ENCODE measurements around the gene SPECC1L.

Gene SPECC1L

DNA sequence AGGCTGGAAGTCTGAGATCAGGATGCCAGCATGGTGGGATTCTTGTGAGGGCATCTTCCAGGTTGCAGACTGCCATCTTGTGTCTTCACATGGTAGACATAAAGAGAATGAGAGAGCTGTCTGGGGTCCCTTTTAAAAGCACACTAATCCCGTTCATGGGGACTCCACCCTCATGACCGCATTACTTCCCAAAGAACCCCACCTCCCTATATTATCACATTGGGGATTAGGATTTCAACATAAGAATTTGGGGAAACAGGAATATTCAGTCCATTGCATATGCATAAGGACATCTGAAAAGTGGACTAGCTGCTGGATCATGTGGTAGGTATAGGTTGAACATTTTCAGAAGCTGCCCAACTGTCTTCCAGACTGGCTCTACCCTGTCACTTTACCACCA, 123.6 kb downstream of the SPECC1L start:
- Histone ChIP-seq H3K4me2 (no peak overlapping the region), H2AFZ (ENCODE audit: low read depth) (no peak overlapping the region), H3K27ac (no peak overlapping the region), H3K79me2 (ENCODE audit: insufficient read depth, low read depth) (no peaks in the 10 kb centered on the region), H3K27me3 (ENCODE audit: insufficient read depth, low read depth) (no peaks in the 10 kb centered on the region), H3K36me3 (ENCODE audit: insufficient read depth) (no peaks in the 10 kb centered on the region), H3K4me3 (IDR thresholded peaks at IDR 0.05; ENCODE audit: insufficient read depth, low read depth, low read length) (no peak overlapping the region), H3K4me1 (ENCODE audit: low read depth, poor library complexity, severe bottlenecking) (peaks cover 26% of the 10 kb centered on the region), H4K20me1 (ENCODE audit: insufficient read depth) (no peaks in the 10 kb centered on the region), H3K9ac (no peak overlapping the region)
- TF ChIP-seq, protein P1, sequence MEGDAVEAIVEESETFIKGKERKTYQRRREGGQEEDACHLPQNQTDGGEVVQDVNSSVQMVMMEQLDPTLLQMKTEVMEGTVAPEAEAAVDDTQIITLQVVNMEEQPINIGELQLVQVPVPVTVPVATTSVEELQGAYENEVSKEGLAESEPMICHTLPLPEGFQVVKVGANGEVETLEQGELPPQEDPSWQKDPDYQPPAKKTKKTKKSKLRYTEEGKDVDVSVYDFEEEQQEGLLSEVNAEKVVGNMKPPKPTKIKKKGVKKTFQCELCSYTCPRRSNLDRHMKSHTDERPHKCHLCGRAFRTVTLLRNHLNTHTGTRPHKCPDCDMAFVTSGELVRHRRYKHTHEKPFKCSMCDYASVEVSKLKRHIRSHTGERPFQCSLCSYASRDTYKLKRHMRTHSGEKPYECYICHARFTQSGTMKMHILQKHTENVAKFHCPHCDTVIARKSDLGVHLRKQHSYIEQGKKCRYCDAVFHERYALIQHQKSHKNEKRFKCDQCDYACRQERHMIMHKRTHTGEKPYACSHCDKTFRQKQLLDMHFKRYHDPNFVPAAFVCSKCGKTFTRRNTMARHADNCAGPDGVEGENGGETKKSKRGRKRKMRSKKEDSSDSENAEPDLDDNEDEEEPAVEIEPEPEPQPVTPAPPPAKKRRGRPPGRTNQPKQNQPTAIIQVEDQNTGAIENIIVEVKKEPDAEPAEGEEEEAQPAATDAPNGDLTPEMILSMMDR (conservative IDR thresholded peaks at IDR 0.05; ENCODE audit: low read depth, low read length), result no peak

DNA sequence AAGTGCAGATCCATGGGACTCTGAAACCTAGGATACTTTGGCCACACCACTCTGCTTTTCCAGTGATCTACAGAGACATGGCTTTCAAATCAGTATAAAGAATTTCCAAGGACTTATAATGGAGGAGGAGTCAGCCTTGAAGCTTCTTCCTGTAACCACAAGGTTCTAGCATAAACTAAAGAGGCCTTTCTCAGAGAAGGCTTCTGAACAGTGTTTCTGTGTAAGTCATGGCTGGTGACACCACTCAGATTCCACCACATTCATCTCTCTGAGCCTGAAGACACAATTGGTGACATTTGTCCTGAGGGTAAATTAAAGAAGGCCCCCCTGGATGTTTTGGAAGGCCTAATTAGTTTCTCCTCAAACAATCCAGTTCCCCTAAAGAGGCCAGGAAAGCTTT, 127.8 kb downstream of the SPECC1L start:
- H3K36me3 ChIP-seq (ENCODE audit: insufficient read depth), result peaks cover 5% of the 10 kb centered on the region; the same call in 1 of the 2 replicates
- no peaks in the 10 kb centered on the region for H3K27me3 ChIP-seq (ENCODE audit: insufficient read depth, low read depth)
- TF ChIP-seq, protein P1 (conservative IDR thresholded peaks at IDR 0.05; ENCODE audit: low read depth, low read length), result no peak
- no peaks in the 10 kb centered on the region for H4K20me1 ChIP-seq (ENCODE audit: insufficient read depth)
- no peak overlapping the region for H3K9ac ChIP-seq
- no peaks in the 10 kb centered on the region for H3K79me2 ChIP-seq (ENCODE audit: insufficient read depth, low read depth)
- H3K4me3 ChIP-seq (IDR thresholded peaks at IDR 0.05; ENCODE audit: insufficient read depth, low read depth, low read length), result no peak overlapping the region
- no peak overlapping the region for H3K4me2 ChIP-seq
- no peak overlapping the region for H3K27ac ChIP-seq
- H3K4me1 ChIP-seq (ENCODE audit: low read depth, poor library complexity, severe bottlenecking), result peaks cover 24% of the 10 kb centered on the region
- H2AFZ ChIP-seq (ENCODE audit: low read depth), result no peak overlapping the region

DNA sequence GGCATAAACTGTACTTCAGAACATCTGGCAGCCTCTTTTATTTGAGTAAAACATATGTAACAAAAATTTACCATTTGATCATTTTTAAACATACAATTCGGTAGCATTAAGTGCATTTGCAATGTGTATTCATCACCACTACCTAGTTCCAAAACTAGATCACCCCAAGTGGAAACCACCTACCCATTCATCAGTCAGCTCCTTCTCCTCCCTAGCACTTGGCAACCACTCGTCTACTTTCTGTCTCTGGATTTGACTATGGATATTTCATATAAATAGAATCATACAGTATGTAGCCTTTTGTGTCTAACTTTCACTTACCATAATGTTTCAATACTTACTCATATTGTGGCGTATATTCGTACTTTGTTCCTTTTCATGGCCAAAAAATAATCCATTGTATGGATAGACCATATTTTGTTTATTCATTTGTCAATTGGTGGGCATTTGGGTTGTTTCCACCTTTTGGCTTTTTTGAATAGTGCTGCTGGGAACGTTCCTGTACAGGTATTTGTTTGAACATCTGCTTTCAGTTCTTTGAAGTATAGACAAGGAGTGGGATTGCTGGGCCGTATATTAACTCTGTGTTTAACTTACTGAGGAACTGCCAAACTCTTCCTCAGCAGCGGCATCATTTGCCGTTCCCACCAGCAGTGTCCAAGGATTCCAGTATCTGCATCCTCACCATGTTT, 129.5 kb downstream of the SPECC1L start:
- no peak overlapping the region for H3K9ac ChIP-seq
- TF ChIP-seq, protein P1 (conservative IDR thresholded peaks at IDR 0.05; ENCODE audit: low read depth, low read length), result no peak
- peaks cover 5% of the 10 kb centered on the region; the same call in 1 of the 2 replicates for H3K36me3 ChIP-seq (ENCODE audit: insufficient read depth)
- H3K27ac ChIP-seq, result no peak overlapping the region
- H3K79me2 ChIP-seq (ENCODE audit: insufficient read depth, low read depth), result no peaks in the 10 kb centered on the region
- H2AFZ ChIP-seq (ENCODE audit: low read depth), result no peak overlapping the region
- H3K27me3 ChIP-seq (ENCODE audit: insufficient read depth, low read depth), result no peaks in the 10 kb centered on the region
- no peak overlapping the region for H3K4me3 ChIP-seq (IDR thresholded peaks at IDR 0.05; ENCODE audit: insufficient read depth, low read depth, low read length)
- no peak overlapping the region for H3K4me2 ChIP-seq
- H3K4me1 ChIP-seq (ENCODE audit: low read depth, poor library complexity, severe bottlenecking), result peaks cover 10% of the 10 kb centered on the region
- no peaks in the 10 kb centered on the region for H4K20me1 ChIP-seq (ENCODE audit: insufficient read depth)

DNA sequence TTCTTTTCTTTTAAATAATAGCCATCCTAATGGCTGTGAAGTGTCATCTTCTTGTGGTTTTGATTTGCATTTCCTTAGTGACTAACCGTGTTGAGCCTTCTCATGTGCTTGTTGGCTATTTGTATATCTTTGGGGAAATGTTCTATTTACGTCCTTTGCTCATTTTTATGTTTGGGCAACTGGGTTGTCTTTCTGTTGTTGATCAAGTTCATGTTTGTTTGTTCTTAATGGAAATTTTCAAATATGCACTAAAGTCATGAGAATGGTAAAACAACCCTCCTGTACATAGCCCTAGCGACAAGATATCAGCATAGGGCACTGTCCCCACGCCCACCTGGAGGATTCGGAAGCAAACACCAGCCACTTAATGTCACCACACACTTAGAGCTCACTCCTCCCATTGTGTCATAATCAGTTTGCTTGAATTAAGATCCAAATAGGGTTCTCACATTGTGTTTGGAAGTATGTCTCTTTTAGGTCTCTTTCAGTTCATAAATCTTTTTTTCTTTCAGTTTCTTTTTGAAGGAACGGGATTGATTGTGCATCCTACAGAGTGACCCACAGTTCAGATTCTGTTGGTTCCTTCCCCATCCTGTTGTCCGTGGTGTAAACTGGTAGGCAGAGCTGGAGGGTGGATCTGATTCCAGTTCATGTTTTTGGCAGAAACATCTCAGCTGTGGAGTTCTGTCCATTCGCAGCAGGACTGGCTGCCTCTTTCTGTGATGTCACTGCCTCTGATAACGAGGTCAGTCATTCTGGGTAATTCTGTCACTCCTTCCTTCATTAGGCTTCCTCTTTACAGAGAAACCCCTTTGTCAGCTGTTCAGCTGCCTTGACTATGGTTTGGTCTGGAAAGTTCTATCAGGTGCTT, 130.3 kb downstream of the SPECC1L start:
- H3K27me3 ChIP-seq (ENCODE audit: insufficient read depth, low read depth), result no peaks in the 10 kb centered on the region
- peaks cover 2% of the 10 kb centered on the region for H3K4me1 ChIP-seq (ENCODE audit: low read depth, poor library complexity, severe bottlenecking)
- H3K79me2 ChIP-seq (ENCODE audit: insufficient read depth, low read depth), result no peaks in the 10 kb centered on the region
- H3K4me3 ChIP-seq (IDR thresholded peaks at IDR 0.05; ENCODE audit: insufficient read depth, low read depth, low read length), result no peak overlapping the region
- TF ChIP-seq, protein P1 (conservative IDR thresholded peaks at IDR 0.05; ENCODE audit: low read depth, low read length), result no peak
- no peak overlapping the region for H3K9ac ChIP-seq
- H4K20me1 ChIP-seq (ENCODE audit: insufficient read depth), result no peaks in the 10 kb centered on the region
- no peak overlapping the region for H3K27ac ChIP-seq
- peaks cover 5% of the 10 kb centered on the region; the same call in 1 of the 2 replicates for H3K36me3 ChIP-seq (ENCODE audit: insufficient read depth)
- H2AFZ ChIP-seq (ENCODE audit: low read depth), result no peak overlapping the region
- no peak overlapping the region for H3K4me2 ChIP-seq

All from KMS-11 (cell line).